ENCODE measurements around the gene CEMIP2.

The CEMIP2 gene

GRCh38 chr9:71769175-71770161 is 1.2 kb upstream of the CEMIP2 start:
- Histone ChIP-seq H3K27me3 (ENCODE audit: control insufficient read depth, insufficient read depth, low read length) (0 out of 2 replicates have a peak, but pooled peaks cover 9% of the 10 kb centered on the region), H3K36me3 (ENCODE audit: control insufficient read depth, insufficient read depth, low read length) (no peaks in the 10 kb centered on the region), H3K4me1 (ENCODE audit: control insufficient read depth, insufficient read depth, low read length) (peaks cover 28% of the 10 kb centered on the region), H3K9ac (ENCODE audit: low read depth, low read length) (no peak overlapping the region), H3K4me3 (ENCODE audit: low read depth, low read length) (peak overlapping the region; percentile 86), H3K27ac (ENCODE audit: low read depth, low read length) (no peak overlapping the region), H3K9me3 (ENCODE audit: control insufficient read depth, insufficient read depth, low read length) (no peaks in the 10 kb centered on the region)

- H3K27ac ChIP-seq (ENCODE audit: low read depth, low read length) = peak overlapping the region; percentile 96
- peaks cover 44% of the 10 kb centered on the region for H3K4me1 ChIP-seq (ENCODE audit: control insufficient read depth, insufficient read depth, low read length)
- no peaks in the 10 kb centered on the region for H3K9me3 ChIP-seq (ENCODE audit: control insufficient read depth, insufficient read depth, low read length)
- H3K27me3 ChIP-seq (ENCODE audit: control insufficient read depth, insufficient read depth, low read length) = 0 out of 2 replicates have a peak, but pooled peaks cover 9% of the 10 kb centered on the region
- H3K4me3 ChIP-seq (ENCODE audit: low read depth, low read length) = peak overlapping the region; percentile 94
- no peaks in the 10 kb centered on the region for H3K36me3 ChIP-seq (ENCODE audit: control insufficient read depth, insufficient read depth, low read length)
- H3K9ac ChIP-seq (ENCODE audit: low read depth, low read length) = peak overlapping the region; percentile 80
Observed at GRCh38 chr9:71767776-71768321, 464 bp downstream of the CEMIP2 start.

- Histone ChIP-seq H3K36me3 (ENCODE audit: control insufficient read depth, insufficient read depth, low read length) (no peaks in the 10 kb centered on the region), H3K9me3 (ENCODE audit: control insufficient read depth, insufficient read depth, low read length) (no peaks in the 10 kb centered on the region), H3K4me1 (ENCODE audit: control insufficient read depth, insufficient read depth, low read length) (peaks cover 46% of the 10 kb centered on the region), H3K4me3 (ENCODE audit: low read depth, low read length) (peak overlapping the region; percentile 94), H3K27me3 (ENCODE audit: control insufficient read depth, insufficient read depth, low read length) (0 out of 2 replicates have a peak, but pooled peaks cover 9% of the 10 kb centered on the region), H3K27ac (ENCODE audit: low read depth, low read length) (peak overlapping the region; percentile 96), H3K9ac (ENCODE audit: low read depth, low read length) (peak overlapping the region; percentile 80)
Observed at GRCh38 chr9:71767163-71767775, 1.0 kb downstream of the CEMIP2 start.

- H3K9me3 ChIP-seq (ENCODE audit: control insufficient read depth, insufficient read depth, low read length) = no peaks in the 10 kb centered on the region
- H3K27me3 ChIP-seq (ENCODE audit: control insufficient read depth, insufficient read depth, low read length) = 0 out of 2 replicates have a peak, but pooled peaks cover 9% of the 10 kb centered on the region
- peak overlapping the region; percentile 94 for H3K4me3 ChIP-seq (ENCODE audit: low read depth, low read length)
- no peak overlapping the region for H3K9ac ChIP-seq (ENCODE audit: low read depth, low read length)
- H3K4me1 ChIP-seq (ENCODE audit: control insufficient read depth, insufficient read depth, low read length) = peaks cover 52% of the 10 kb centered on the region
- H3K27ac ChIP-seq (ENCODE audit: low read depth, low read length) = no peak overlapping the region
- no peaks in the 10 kb centered on the region for H3K36me3 ChIP-seq (ENCODE audit: control insufficient read depth, insufficient read depth, low read length)
Observed at GRCh38 chr9:71766663-71767062, 1.6 kb downstream of the CEMIP2 start.

GRCh38 chr9:71765693-71766092 is 2.6 kb downstream of the CEMIP2 start:
- Histone ChIP-seq H3K9ac (ENCODE audit: low read depth, low read length) (no peak overlapping the region), H3K9me3 (ENCODE audit: control insufficient read depth, insufficient read depth, low read length) (no peaks in the 10 kb centered on the region), H3K27ac (ENCODE audit: low read depth, low read length) (peak overlapping the region; percentile 14), H3K36me3 (ENCODE audit: control insufficient read depth, insufficient read depth, low read length) (no peaks in the 10 kb centered on the region), H3K27me3 (ENCODE audit: control insufficient read depth, insufficient read depth, low read length) (0 out of 2 replicates have a peak, but pooled peaks cover 9% of the 10 kb centered on the region), H3K4me1 (ENCODE audit: control insufficient read depth, insufficient read depth, low read length) (peaks cover 62% of the 10 kb centered on the region), H3K4me3 (ENCODE audit: low read depth, low read length) (peak overlapping the region; percentile 47)

- Histone ChIP-seq H3K4me3 (ENCODE audit: low read depth, low read length) (peak overlapping the region; percentile 47; the same call in 1 of the 2 replicates), H3K27ac (ENCODE audit: low read depth, low read length) (no peak overlapping the region), H3K9ac (ENCODE audit: low read depth, low read length) (no peak overlapping the region)
Observed at GRCh38 chr9:71764891-71765290, 3.4 kb downstream of the CEMIP2 start.

GRCh38 chr9:71764463-71764862 is 3.9 kb downstream of the CEMIP2 start:
- no peaks in the 10 kb centered on the region for H3K36me3 ChIP-seq (ENCODE audit: control insufficient read depth, insufficient read depth, low read length)
- no peak overlapping the region for H3K9ac ChIP-seq (ENCODE audit: low read depth, low read length)
- peaks cover 65% of the 10 kb centered on the region for H3K4me1 ChIP-seq (ENCODE audit: control insufficient read depth, insufficient read depth, low read length)
- H3K27ac ChIP-seq (ENCODE audit: low read depth, low read length) = no peak overlapping the region
- H3K4me3 ChIP-seq (ENCODE audit: low read depth, low read length) = peak overlapping the region; percentile 47; the same call in 1 of the 2 replicates
- H3K9me3 ChIP-seq (ENCODE audit: control insufficient read depth, insufficient read depth, low read length) = no peaks in the 10 kb centered on the region
- H3K27me3 ChIP-seq (ENCODE audit: control insufficient read depth, insufficient read depth, low read length) = no peaks in the 10 kb centered on the region

More at GRCh38 chr9:71764891-71765290, 3.4 kb downstream of the CEMIP2 start:
- H3K9me3 ChIP-seq (ENCODE audit: control insufficient read depth, insufficient read depth, low read length) = no peaks in the 10 kb centered on the region
- 0 out of 2 replicates have a peak, but pooled peaks cover 2% of the 10 kb centered on the region for H3K27me3 ChIP-seq (ENCODE audit: control insufficient read depth, insufficient read depth, low read length)
- no peaks in the 10 kb centered on the region for H3K36me3 ChIP-seq (ENCODE audit: control insufficient read depth, insufficient read depth, low read length)
- H3K4me1 ChIP-seq (ENCODE audit: control insufficient read depth, insufficient read depth, low read length) = peaks cover 67% of the 10 kb centered on the region

- no peaks in the 10 kb centered on the region for H3K9me3 ChIP-seq (ENCODE audit: control insufficient read depth, insufficient read depth, low read length)
- H3K9ac ChIP-seq (ENCODE audit: low read depth, low read length) = no peak overlapping the region
- peaks cover 71% of the 10 kb centered on the region for H3K4me1 ChIP-seq (ENCODE audit: control insufficient read depth, insufficient read depth, low read length)
- no peaks in the 10 kb centered on the region for H3K27me3 ChIP-seq (ENCODE audit: control insufficient read depth, insufficient read depth, low read length)
- no peak overlapping the region for H3K27ac ChIP-seq (ENCODE audit: low read depth, low read length)
- peak overlapping the region; percentile 47; the same call in 1 of the 2 replicates for H3K4me3 ChIP-seq (ENCODE audit: low read depth, low read length)
- H3K36me3 ChIP-seq (ENCODE audit: control insufficient read depth, insufficient read depth, low read length) = no peaks in the 10 kb centered on the region
Observed at GRCh38 chr9:71763832-71764231, 4.5 kb downstream of the CEMIP2 start.

GRCh38 chr9:71762900-71763653 is 5.2 kb downstream of the CEMIP2 start:
- Histone ChIP-seq H3K36me3 (ENCODE audit: control insufficient read depth, insufficient read depth, low read length) (no peaks in the 10 kb centered on the region), H3K9ac (ENCODE audit: low read depth, low read length) (no peak overlapping the region), H3K9me3 (ENCODE audit: control insufficient read depth, insufficient read depth, low read length) (no peaks in the 10 kb centered on the region), H3K27ac (ENCODE audit: low read depth, low read length) (no peak overlapping the region), H3K4me3 (ENCODE audit: low read depth, low read length) (no peak overlapping the region), H3K27me3 (ENCODE audit: control insufficient read depth, insufficient read depth, low read length) (no peaks in the 10 kb centered on the region), H3K4me1 (ENCODE audit: control insufficient read depth, insufficient read depth, low read length) (peaks cover 78% of the 10 kb centered on the region)

GRCh38 chr9:71761938-71762353 is 6.4 kb downstream of the CEMIP2 start:
- H3K36me3 ChIP-seq (ENCODE audit: control insufficient read depth, insufficient read depth, low read length) = no peaks in the 10 kb centered on the region
- H3K4me3 ChIP-seq (ENCODE audit: low read depth, low read length) = peak overlapping the region; percentile 14; the same call in 1 of the 2 replicates
- no peaks in the 10 kb centered on the region for H3K9me3 ChIP-seq (ENCODE audit: control insufficient read depth, insufficient read depth, low read length)
- peak overlapping the region; percentile 16 for H3K27ac ChIP-seq (ENCODE audit: low read depth, low read length)
- H3K27me3 ChIP-seq (ENCODE audit: control insufficient read depth, insufficient read depth, low read length) = no peaks in the 10 kb centered on the region
- peaks cover 89% of the 10 kb centered on the region for H3K4me1 ChIP-seq (ENCODE audit: control insufficient read depth, insufficient read depth, low read length)
- H3K9ac ChIP-seq (ENCODE audit: low read depth, low read length) = no peak overlapping the region
